ENCODE measurements around the gene SRPK3.

Gene SRPK3

GRCh38 chrX:153774576-153775292 is 6.1 kb upstream of the SRPK3 start:
- Histone ChIP-seq H2BK120ac (ENCODE audit: low read depth, low read length) (no peak overlapping the region), H3K79me1 (ENCODE audit: low read length) (no peaks in the 10 kb centered on the region), H3K4me1 (ENCODE audit: control insufficient read depth, low read depth, low read length) (no peaks in the 10 kb centered on the region), H2BK5ac (ENCODE audit: low read length) (no peak overlapping the region), H3K9ac (ENCODE audit: low read length) (no peak overlapping the region), H4K5ac (ENCODE audit: low read length) (no peak overlapping the region), H2AK5ac (ENCODE audit: low read length) (no peak overlapping the region), H3K23ac (ENCODE audit: low read length) (no peak overlapping the region), H3K4me3 (ENCODE audit: low read length) (no peak overlapping the region), H3K79me2 (ENCODE audit: control insufficient read depth, insufficient read depth, low read length) (no peaks in the 10 kb centered on the region), H3K4ac (ENCODE audit: low read depth, low read length) (no peak overlapping the region), H3K27ac (ENCODE audit: low read depth, low read length) (no peak overlapping the region), H2BK15ac (replicated peaks; ENCODE audit: low read depth) (no peak overlapping the region), H3K36me3 (ENCODE audit: control insufficient read depth, insufficient read depth, low read length) (no peaks in the 10 kb centered on the region), H3K27me3 (ENCODE audit: insufficient read depth, low read length, poor library complexity) (no peaks in the 10 kb centered on the region), H4K8ac (ENCODE audit: low read depth, low read length) (no peak overlapping the region), H3K56ac (ENCODE audit: low read length) (no peak overlapping the region), H3K4me2 (ENCODE audit: low read length) (no peak overlapping the region), H3K18ac (ENCODE audit: low read length) (no peak overlapping the region)
- no CpG with 5 or more reads among the region's 37 CpGs for WGBS (ENCODE audit: extremely low coverage, insufficient coverage, low lambda C conversion rate)
- no peak for DNase-seq

- Histone ChIP-seq H3K27ac (ENCODE audit: low read depth, low read length) (no peak overlapping the region), H4K5ac (ENCODE audit: low read length) (no peak overlapping the region), H2BK5ac (ENCODE audit: low read length) (no peak overlapping the region), H3K9ac (ENCODE audit: low read length) (no peak overlapping the region), H2BK15ac (replicated peaks; ENCODE audit: low read depth) (no peak overlapping the region), H3K79me1 (ENCODE audit: low read length) (no peaks in the 10 kb centered on the region), H4K8ac (ENCODE audit: low read depth, low read length) (no peak overlapping the region), H3K4me3 (ENCODE audit: low read length) (no peak overlapping the region), H3K18ac (ENCODE audit: low read length) (no peak overlapping the region), H3K4me1 (ENCODE audit: control insufficient read depth, low read depth, low read length) (no peaks in the 10 kb centered on the region), H3K4me2 (ENCODE audit: low read length) (no peak overlapping the region), H3K56ac (ENCODE audit: low read length) (no peak overlapping the region), H3K27me3 (ENCODE audit: insufficient read depth, low read length, poor library complexity) (no peaks in the 10 kb centered on the region), H3K23ac (ENCODE audit: low read length) (no peak overlapping the region), H3K36me3 (ENCODE audit: control insufficient read depth, insufficient read depth, low read length) (no peaks in the 10 kb centered on the region), H2AK5ac (ENCODE audit: low read length) (no peak overlapping the region), H3K79me2 (ENCODE audit: control insufficient read depth, insufficient read depth, low read length) (no peaks in the 10 kb centered on the region), H2BK120ac (ENCODE audit: low read depth, low read length) (no peak overlapping the region), H3K4ac (ENCODE audit: low read depth, low read length) (no peak overlapping the region)
- no peak for DNase-seq
- no CpG with 5 or more reads among the region's 42 CpGs for whole genome bisulfite sequencing (ENCODE audit: extremely low coverage, insufficient coverage, low lambda C conversion rate)
Measured at GRCh38 chrX:153775293-153776119, 5.3 kb upstream of the SRPK3 start.

GRCh38 chrX:153776120-153776599 is 4.7 kb upstream of the SRPK3 start:
- Histone ChIP-seq H3K4ac (ENCODE audit: low read depth, low read length) (no peak overlapping the region), H2AK5ac (ENCODE audit: low read length) (no peak overlapping the region), H3K79me1 (ENCODE audit: low read length) (no peaks in the 10 kb centered on the region), H4K5ac (ENCODE audit: low read length) (no peak overlapping the region), H3K23ac (ENCODE audit: low read length) (no peak overlapping the region), H3K27ac (ENCODE audit: low read depth, low read length) (no peak overlapping the region), H3K79me2 (ENCODE audit: control insufficient read depth, insufficient read depth, low read length) (no peaks in the 10 kb centered on the region), H3K36me3 (ENCODE audit: control insufficient read depth, insufficient read depth, low read length) (no peaks in the 10 kb centered on the region), H2BK5ac (ENCODE audit: low read length) (no peak overlapping the region), H2BK15ac (replicated peaks; ENCODE audit: low read depth) (no peak overlapping the region), H3K18ac (ENCODE audit: low read length) (no peak overlapping the region), H3K4me3 (ENCODE audit: low read length) (no peak overlapping the region), H4K8ac (ENCODE audit: low read depth, low read length) (no peak overlapping the region), H2BK120ac (ENCODE audit: low read depth, low read length) (no peak overlapping the region), H3K4me2 (ENCODE audit: low read length) (no peak overlapping the region), H3K27me3 (ENCODE audit: insufficient read depth, low read length, poor library complexity) (no peaks in the 10 kb centered on the region), H3K4me1 (ENCODE audit: control insufficient read depth, low read depth, low read length) (no peaks in the 10 kb centered on the region), H3K9ac (ENCODE audit: low read length) (no peak overlapping the region), H3K56ac (ENCODE audit: low read length) (no peak overlapping the region)
- no peak for DNase-seq
- no CpG with 5 or more reads among the region's 20 CpGs for WGBS (ENCODE audit: extremely low coverage, insufficient coverage, low lambda C conversion rate)

GRCh38 chrX:153776611-153777045 is 4.2 kb upstream of the SRPK3 start:
- Histone ChIP-seq H3K79me2 (ENCODE audit: control insufficient read depth, insufficient read depth, low read length) (no peaks in the 10 kb centered on the region), H3K56ac (ENCODE audit: low read length) (no peak overlapping the region), H3K23ac (ENCODE audit: low read length) (no peak overlapping the region), H3K18ac (ENCODE audit: low read length) (no peak overlapping the region), H3K4me3 (ENCODE audit: low read length) (no peak overlapping the region), H4K8ac (ENCODE audit: low read depth, low read length) (no peak overlapping the region), H2BK120ac (ENCODE audit: low read depth, low read length) (no peak overlapping the region), H3K4me1 (ENCODE audit: control insufficient read depth, low read depth, low read length) (no peaks in the 10 kb centered on the region), H2BK5ac (ENCODE audit: low read length) (no peak overlapping the region), H3K27me3 (ENCODE audit: insufficient read depth, low read length, poor library complexity) (no peaks in the 10 kb centered on the region), H4K5ac (ENCODE audit: low read length) (no peak overlapping the region), H2BK15ac (replicated peaks; ENCODE audit: low read depth) (no peak overlapping the region), H3K27ac (ENCODE audit: low read depth, low read length) (no peak overlapping the region), H2AK5ac (ENCODE audit: low read length) (no peak overlapping the region), H3K36me3 (ENCODE audit: control insufficient read depth, insufficient read depth, low read length) (no peaks in the 10 kb centered on the region), H3K79me1 (ENCODE audit: low read length) (no peaks in the 10 kb centered on the region), H3K4me2 (ENCODE audit: low read length) (no peak overlapping the region), H3K4ac (ENCODE audit: low read depth, low read length) (no peak overlapping the region), H3K9ac (ENCODE audit: low read length) (no peak overlapping the region)
- no CpG with 5 or more reads among the region's 22 CpGs for WGBS (ENCODE audit: extremely low coverage, insufficient coverage, low lambda C conversion rate)
- no peak for DNase-seq

- Histone ChIP-seq H3K79me1 (ENCODE audit: low read length) (no peaks in the 10 kb centered on the region), H3K9ac (ENCODE audit: low read length) (no peak overlapping the region), H3K27ac (ENCODE audit: low read depth, low read length) (no peak overlapping the region), H3K56ac (ENCODE audit: low read length) (no peak overlapping the region), H3K4me3 (ENCODE audit: low read length) (no peak overlapping the region), H3K18ac (ENCODE audit: low read length) (no peak overlapping the region), H2BK120ac (ENCODE audit: low read depth, low read length) (no peak overlapping the region), H3K79me2 (ENCODE audit: control insufficient read depth, insufficient read depth, low read length) (no peaks in the 10 kb centered on the region), H3K4ac (ENCODE audit: low read depth, low read length) (no peak overlapping the region), H3K36me3 (ENCODE audit: control insufficient read depth, insufficient read depth, low read length) (no peaks in the 10 kb centered on the region), H3K4me1 (ENCODE audit: control insufficient read depth, low read depth, low read length) (no peaks in the 10 kb centered on the region), H3K23ac (ENCODE audit: low read length) (no peak overlapping the region), H3K4me2 (ENCODE audit: low read length) (no peak overlapping the region), H2AK5ac (ENCODE audit: low read length) (no peak overlapping the region), H2BK5ac (ENCODE audit: low read length) (no peak overlapping the region), H4K8ac (ENCODE audit: low read depth, low read length) (no peak overlapping the region), H2BK15ac (replicated peaks; ENCODE audit: low read depth) (no peak overlapping the region), H4K5ac (ENCODE audit: low read length) (no peak overlapping the region), H3K27me3 (ENCODE audit: insufficient read depth, low read length, poor library complexity) (no peaks in the 10 kb centered on the region)
- no peak for DNase-seq
- no CpG with 5 or more reads among the region's 34 CpGs for WGBS (ENCODE audit: extremely low coverage, insufficient coverage, low lambda C conversion rate)
Measured at GRCh38 chrX:153777261-153778090, 3.4 kb upstream of the SRPK3 start.
